ENCODE results near the gene XG. TPM values are rescaled to one million over a fixed set of nuclear protein-coding genes. Genes with fewer than 3 reads are reported as not detected.

Gene XG
- total RNA-seq, 2 donors from 2014 or later, result 0.51 to 1.3 TPM

DNA sequence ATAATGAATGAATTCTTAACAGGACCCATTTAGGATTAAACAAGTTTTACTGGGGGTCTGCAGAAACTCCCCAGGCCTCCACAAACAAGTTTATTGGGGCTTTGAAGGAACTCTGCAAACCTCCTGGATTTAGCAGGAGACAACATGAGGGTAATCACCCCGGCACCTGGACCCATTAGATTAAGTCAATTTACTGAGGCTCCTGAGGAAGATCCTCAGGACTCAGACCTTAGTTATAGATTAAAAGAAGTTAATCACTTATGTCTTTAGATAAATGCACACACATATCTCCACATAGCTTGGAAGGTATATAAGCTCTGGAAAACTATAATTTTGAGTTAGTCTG is 29.4 kb downstream of the XG start:
- Histone ChIP-seq H3K27ac (no peak overlapping the region), H3K27me3 (no peaks in the 10 kb centered on the region), H3K4me3 (no peak overlapping the region), H3K36me3 (no peaks in the 10 kb centered on the region), H3K9me3 (no peaks in the 10 kb centered on the region), H3K4me1 (no peaks in the 10 kb centered on the region)
- TF ChIP-seq CTCF (IDR thresholded peaks at IDR 0.05), result no peak
- no peak for DNase-seq (ENCODE audit: low spot score)

GRCh38 chrX:2781698-2782097 is 29.9 kb downstream of the XG start:
- TF ChIP-seq CTCF (IDR thresholded peaks at IDR 0.05), result no peak
- DNase-seq (ENCODE audit: low spot score), result no peak

GRCh38 chrX:2782171-2782570 is 30.3 kb downstream of the XG start:
- Histone ChIP-seq H3K27ac (no peak overlapping the region), H3K27me3 (no peaks in the 10 kb centered on the region), H3K36me3 (no peaks in the 10 kb centered on the region), H3K4me1 (no peaks in the 10 kb centered on the region), H3K9me3 (no peaks in the 10 kb centered on the region), H3K4me3 (no peak overlapping the region)
- no peak for TF ChIP-seq CTCF (IDR thresholded peaks at IDR 0.05)
- no peak for DNase-seq (ENCODE audit: low spot score)

More at GRCh38 chrX:2781698-2782097, 29.9 kb downstream of the XG start:
- no peaks in the 10 kb centered on the region for H3K27me3 ChIP-seq
- no peak overlapping the region for H3K4me3 ChIP-seq
- H3K36me3 ChIP-seq, result no peaks in the 10 kb centered on the region
- H3K4me1 ChIP-seq, result no peaks in the 10 kb centered on the region
- H3K27ac ChIP-seq, result no peak overlapping the region
- no peaks in the 10 kb centered on the region for H3K9me3 ChIP-seq

- H3K9me3 ChIP-seq, result no peaks in the 10 kb centered on the region
- H3K4me3 ChIP-seq, result no peak overlapping the region
- TF ChIP-seq CTCF (IDR thresholded peaks at IDR 0.05), result no peak
- H3K27ac ChIP-seq, result no peak overlapping the region
- H3K4me1 ChIP-seq, result no peaks in the 10 kb centered on the region
- DNase-seq (ENCODE audit: low spot score), result no peak
- no peaks in the 10 kb centered on the region for H3K27me3 ChIP-seq
- H3K36me3 ChIP-seq, result no peaks in the 10 kb centered on the region
These were observed 30.9 kb downstream of the XG start for GRCh38 chrX:2782778-2783177.

DNA sequence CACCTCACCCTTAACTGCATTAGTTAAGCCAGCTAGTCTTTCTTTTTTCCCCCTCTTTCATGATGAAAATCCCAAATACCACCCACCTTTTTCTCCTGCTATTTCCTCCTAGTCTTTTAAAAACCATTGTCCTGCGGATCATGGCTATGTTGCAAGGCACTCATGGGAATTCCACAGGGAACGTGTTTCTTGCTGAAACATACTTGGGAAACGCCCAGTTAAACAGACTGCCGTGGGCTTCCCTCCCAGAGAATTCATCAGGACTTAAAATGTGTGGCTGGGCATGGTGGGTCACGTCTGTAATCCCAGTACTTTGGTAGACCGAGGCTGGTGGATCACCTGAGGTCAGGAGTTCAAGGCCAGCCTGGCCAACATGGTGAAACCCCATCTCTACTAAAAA is 32.2 kb downstream of the XG start:
- TF ChIP-seq CTCF (IDR thresholded peaks at IDR 0.05), result no peak
- no peak overlapping the region for H3K27ac ChIP-seq
- peak; percentile 60 for DNase-seq (ENCODE audit: low spot score)
- H3K27me3 ChIP-seq, result no peaks in the 10 kb centered on the region
- no peaks in the 10 kb centered on the region for H3K36me3 ChIP-seq
- H3K4me3 ChIP-seq, result no peak overlapping the region
- H3K9me3 ChIP-seq, result no peaks in the 10 kb centered on the region
- no peaks in the 10 kb centered on the region for H3K4me1 ChIP-seq

- Histone ChIP-seq H3K27me3 (no peaks in the 10 kb centered on the region), H3K27ac (no peak overlapping the region)
These were observed 33.7 kb downstream of the XG start for GRCh38 chrX:2785538-2785937.

More at GRCh38 chrX:2785538-2785937, 33.7 kb downstream of the XG start:
- Histone ChIP-seq H3K9me3 (no peaks in the 10 kb centered on the region), H3K36me3 (no peaks in the 10 kb centered on the region), H3K4me3 (no peak overlapping the region), H3K4me1 (no peaks in the 10 kb centered on the region)
- DNase-seq (ENCODE audit: low spot score), result no peak
- no peak for TF ChIP-seq CTCF (IDR thresholded peaks at IDR 0.05)

Measured in right atrium auricular region (tissue), 2 donors.